Prostate gland (tissue), 2 donors: ENCODE data around the gene FBXO48. TPM values are rescaled to one million over a fixed set of nuclear protein-coding genes. Genes with fewer than 3 reads are reported as not detected.

Source experiments
- DNase-seq: peaks from one replicate; pipeline ENCODE4 v3.0.0-alpha.2; 2019; ENCODE audit warnings: low spot score
- H3K27ac ChIP-seq, 2 donors: fragments of 200-600 bp; sonication (generic); 2 replicates each; pipeline ENCODE4 v1.5.1; 2017 to 2019
- H3K27me3 ChIP-seq: fragments of 200-600 bp; sonication (generic); replicated peaks from 2 replicates; pipeline ENCODE4 v1.5.1; 2019; ENCODE audit not compliant: insufficient read depth
- H3K36me3 ChIP-seq, 2 donors: fragments of 200-600 bp; sonication (generic); 1 replicate in 1 of 2; 2 replicates in 1 of 2; pipeline versions ENCODE4 v1.5.1 to v1.8.1; 2017 to 2019
- H3K4me1 ChIP-seq: fragments of 200-600 bp; sonication (generic); replicated peaks from 2 replicates; pipeline ENCODE4 v1.5.1; 2019
- H3K4me3 ChIP-seq, 2 donors: fragments of 200-600 bp; sonication (generic); 2 replicates each; pipeline ENCODE4 v1.5.1; 2017 to 2019
- H3K9me3 ChIP-seq: fragments of 200-600 bp; sonication (generic); 2 replicates; pipeline ENCODE4 v1.5.1; 2017
- CTCF ChIP-seq, 4 experiments: fragments of 200-600 bp in 2 of 4; fragments of 450-650 bp in 2 of 4; sonication (generic) in 2 of 4; IDR thresholded peaks; 1 replicate in 3 of 4; 2 replicates in 1 of 4; pipeline ENCODE4 v1.5.1; 2016 to 2019; ENCODE audit warnings: antibody characterized with exemption in 4 of 4, mild to moderate bottlenecking in 2 of 4, moderate library complexity in 2 of 4
- POLR2A ChIP-seq: fragments of 450-650 bp; IDR thresholded peaks from one replicate; pipeline ENCODE4 v1.6.1; 2016; ENCODE audit warnings: antibody characterized with exemption, mild to moderate bottlenecking
- POLR2AphosphoS5 ChIP-seq: sonication (generic); formaldehyde crosslinking; IDR thresholded peaks from one replicate; pipeline ENCODE4 v1.6.1; 2017; ENCODE audit warnings: antibody characterized with exemption
- WGBS: methylation state at CpG from one replicate; pipeline ENCODE4 v1.1.5; 2018; 5-methylcytosine and 5-hydroxymethylcytosine counted together
- intact Hi-C: fragments of 100-400 bp; cut with DNase I; formaldehyde crosslinking; loops from one replicate; pipeline ENCODE4 v1.14.2; 2022
- total RNA-seq, 2 donors: library from RNA; depleted of rRNA; stranded (reverse); fragments of >200 nt; gene quantifications; one replicate each; pipeline ENCODE4 v1.1.0, GENCODE V29; 2016

Gene FBXO48
- total RNA-seq, 2 donors from 2014 or later = 0.77 to 0.85 TPM

- H3K36me3 ChIP-seq = no peaks in the 10 kb centered on the region
- WGBS = 78% methylated on average over 3 of the region's 3 CpGs
- no peak for DNase-seq
- H3K4me1 ChIP-seq = no peaks in the 10 kb centered on the region
- H3K4me3 ChIP-seq = no peak overlapping the region
- H3K27me3 ChIP-seq = no peaks in the 10 kb centered on the region
- no peak overlapping the region for H3K27ac ChIP-seq
- TF ChIP-seq CTCF (IDR thresholded peaks at IDR 0.05) = no peak
- TF ChIP-seq POLR2AphosphoS5 = no peak
- no peak for TF ChIP-seq POLR2A
- no peaks in the 10 kb centered on the region for H3K9me3 ChIP-seq
- intact Hi-C loops = no loop called here
Measured at GRCh38 chr2:68418855-68419254, 48.2 kb downstream of the FBXO48 start.

GRCh38 chr2:68418419-68418818, 48.7 kb downstream of the FBXO48 start:
- H3K36me3 ChIP-seq = no peaks in the 10 kb centered on the region
- H3K4me3 ChIP-seq = no peak overlapping the region
- intact Hi-C loops = no loop called here
- H3K27ac ChIP-seq = no peak overlapping the region
- TF ChIP-seq POLR2A (no peak), CTCF (IDR thresholded peaks at IDR 0.05) (no peak), POLR2AphosphoS5 (no peak)
- no peaks in the 10 kb centered on the region for H3K4me1 ChIP-seq
- H3K27me3 ChIP-seq = no peaks in the 10 kb centered on the region
- no peak for DNase-seq
- no peaks in the 10 kb centered on the region for H3K9me3 ChIP-seq
- WGBS = 63% methylated on average over 1 of the region's 1 CpG

DNA sequence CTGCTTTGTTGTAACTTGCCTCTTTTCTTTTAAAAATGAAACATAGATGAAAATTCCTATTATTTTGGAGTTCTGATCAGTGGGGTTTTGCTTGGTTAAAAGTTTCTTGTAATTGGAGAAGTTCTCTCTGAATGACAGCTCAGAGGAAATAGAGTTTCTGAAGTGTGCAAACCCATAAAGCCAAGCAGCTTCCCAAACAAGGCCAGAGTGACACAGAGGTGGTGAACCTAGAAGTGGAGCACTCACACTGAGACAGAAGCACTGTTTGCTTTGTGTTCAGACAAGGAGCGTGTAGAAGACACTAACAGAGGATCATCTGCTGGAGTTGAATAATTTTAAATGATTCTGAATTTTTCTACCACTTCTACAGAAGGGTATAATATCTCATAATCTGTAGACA, 49.2 kb downstream of the FBXO48 start:
- H3K36me3 ChIP-seq = no peaks in the 10 kb centered on the region
- 42% methylated on average over 1 of the region's 1 CpG for WGBS
- no peak overlapping the region for H3K4me3 ChIP-seq
- no peaks in the 10 kb centered on the region for H3K4me1 ChIP-seq
- intact Hi-C loops = no loop called here
- H3K9me3 ChIP-seq = no peaks in the 10 kb centered on the region
- no peak overlapping the region for H3K27ac ChIP-seq
- no peak for DNase-seq
- TF ChIP-seq POLR2AphosphoS5 = no peak
- TF ChIP-seq CTCF (IDR thresholded peaks at IDR 0.05) = no peak
- no peak for TF ChIP-seq POLR2A
- no peaks in the 10 kb centered on the region for H3K27me3 ChIP-seq

- no peak for DNase-seq
- Histone ChIP-seq H3K4me3 (no peak overlapping the region), H3K27me3 (no peaks in the 10 kb centered on the region), H3K4me1 (no peaks in the 10 kb centered on the region), H3K9me3 (no peaks in the 10 kb centered on the region), H3K27ac (no peak overlapping the region), H3K36me3 (no peaks in the 10 kb centered on the region)
- intact Hi-C loops = no loop called here
- TF ChIP-seq POLR2A (no peak), CTCF (IDR thresholded peaks at IDR 0.05) (no peak), POLR2AphosphoS5 (no peak)
- WGBS = 58% methylated on average over 7 of the region's 9 CpGs
Measured at GRCh38 chr2:68416081-68416675, 50.9 kb downstream of the FBXO48 start.

GRCh38 chr2:68415521-68415920, 51.6 kb downstream of the FBXO48 start:
- no peak overlapping the region for H3K27ac ChIP-seq
- H3K36me3 ChIP-seq = no peaks in the 10 kb centered on the region
- no peak for TF ChIP-seq CTCF (IDR thresholded peaks at IDR 0.05)
- no peak for TF ChIP-seq POLR2AphosphoS5
- TF ChIP-seq POLR2A = no peak
- no peaks in the 10 kb centered on the region for H3K4me1 ChIP-seq
- no peak for DNase-seq
- no peaks in the 10 kb centered on the region for H3K9me3 ChIP-seq
- intact Hi-C loops = no loop called here
- H3K4me3 ChIP-seq = no peak overlapping the region
- H3K27me3 ChIP-seq = no peaks in the 10 kb centered on the region
